ENCODE measurements around the gene PRR35.

The PRR35 gene

DNA sequence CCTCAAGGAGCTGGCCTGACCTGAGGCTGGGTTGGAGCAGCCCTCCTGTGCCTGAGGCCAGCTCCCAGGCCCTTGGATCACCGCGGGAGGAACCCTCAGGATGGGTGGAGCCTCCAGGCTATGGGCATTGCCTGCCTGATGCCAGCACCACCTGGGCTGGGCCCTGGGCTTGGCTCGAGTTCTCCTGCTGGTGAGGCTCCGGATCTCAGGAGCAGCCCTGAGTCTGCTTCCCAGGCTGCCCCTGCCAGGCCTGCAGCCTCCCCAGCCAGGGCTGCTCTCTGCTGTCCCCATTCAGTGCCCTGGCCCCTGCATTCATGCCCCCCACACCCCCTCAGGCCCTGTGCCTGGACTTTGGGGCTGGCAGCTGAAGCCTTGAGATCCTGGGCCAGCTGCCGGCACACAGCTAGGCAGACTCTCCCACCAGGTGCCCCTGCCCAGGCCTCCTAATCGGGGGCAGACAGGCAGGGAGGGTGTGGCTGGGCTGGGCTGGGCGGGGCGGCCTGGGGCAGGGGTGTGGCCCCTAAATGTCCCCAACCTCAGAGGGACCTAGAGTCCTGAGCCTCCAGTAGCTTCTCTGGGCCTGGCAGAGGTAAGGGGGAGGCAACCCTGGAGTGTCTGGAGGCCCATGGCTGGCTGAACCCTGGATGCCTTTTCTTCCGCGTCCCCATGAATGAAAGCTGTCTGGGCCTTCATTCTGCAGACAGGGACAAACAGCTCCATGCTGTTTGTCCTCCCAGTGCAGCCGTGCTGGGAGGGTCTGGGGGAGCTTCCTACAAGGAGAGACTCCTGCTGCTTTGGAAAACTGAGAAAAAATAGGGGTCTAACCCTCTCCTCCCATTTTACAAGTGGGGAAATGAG lies 8.4 kb downstream of the PRR35 start:
- no peak for DNase-seq (ENCODE audit: low read depth, low spot score)
- TF ChIP-seq SUZ12 (IDR thresholded peaks at IDR 0.05; ENCODE audit: extremely low read depth, insufficient read depth, insufficient read length): no peak
- TF ChIP-seq ZNF274 (IDR thresholded peaks at IDR 0.05; ENCODE audit: low read depth, low read length): no peak
- TF ChIP-seq YY1 (IDR thresholded peaks at IDR 0.05; ENCODE audit: insufficient read depth, insufficient read length): no peak
- H3K9ac ChIP-seq (ENCODE audit: insufficient read length, low read depth): peak overlapping the region; percentile 85
- H3K9me3 ChIP-seq (ENCODE audit: insufficient read depth, low read length): no peaks in the 10 kb centered on the region
- peaks cover 46% of the 10 kb centered on the region for H3K4me1 ChIP-seq (ENCODE audit: insufficient read depth, insufficient read length)
- no peaks in the 10 kb centered on the region for H3K27me3 ChIP-seq (ENCODE audit: insufficient read depth, insufficient read length)
- peaks cover 25% of the 10 kb centered on the region for H3K36me3 ChIP-seq (ENCODE audit: insufficient read depth, insufficient read length, low read length)
- H3K4me3 ChIP-seq (ENCODE audit: insufficient read length, low read depth): peak overlapping the region; percentile 88

DNA sequence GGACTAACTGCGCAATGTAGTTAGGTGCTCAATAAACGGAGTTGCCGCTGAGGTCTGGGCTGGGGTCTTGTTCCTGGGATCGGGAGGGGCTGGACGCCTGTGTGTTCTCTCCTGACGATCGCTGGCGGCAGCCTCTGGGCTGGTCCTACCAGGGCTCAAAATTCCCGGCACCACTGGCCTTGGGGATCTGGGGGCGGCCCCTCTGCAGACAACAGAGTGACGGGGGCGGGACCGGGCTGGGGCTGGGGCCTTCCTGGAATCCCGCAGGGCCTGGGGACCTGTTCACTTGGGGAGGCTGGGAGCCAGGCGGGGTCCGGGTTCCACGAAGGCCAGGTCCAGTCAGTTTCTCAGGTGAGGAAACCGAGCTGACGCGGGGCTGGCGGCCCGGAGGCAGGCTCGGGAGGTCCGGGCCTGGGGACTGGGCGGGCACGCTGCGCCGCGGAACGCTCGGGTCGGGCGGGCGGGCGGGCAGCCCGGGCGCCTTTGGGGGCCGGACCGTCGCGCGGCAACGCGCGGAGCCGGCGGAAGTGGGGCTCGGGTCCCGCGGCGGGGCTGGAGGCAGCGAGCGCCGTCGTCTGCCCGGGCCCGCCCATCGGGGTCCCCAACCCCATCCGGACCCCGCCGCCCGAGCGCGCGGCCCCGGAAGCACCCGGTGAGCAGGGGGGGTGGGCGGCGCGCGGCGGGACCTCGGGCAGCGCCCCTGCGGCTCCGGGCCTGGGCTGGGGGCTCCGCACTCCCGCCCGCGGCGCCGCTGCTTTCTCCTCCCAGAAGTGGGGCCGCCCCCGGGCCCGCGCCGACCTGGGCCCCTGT lies 9.5 kb downstream of the PRR35 start, which contains the start of gene PIGQ:
Gene PIGQ, plus strand, starts transcription at position 524 of the 810 bp plus-strand sequence. CDS start 4,107 bp downstream, outside the sequence.
- DNase-seq (ENCODE audit: low read depth, low spot score): no peak
- peak within 1 kb of the TSS; percentile 88 for H3K4me3 ChIP-seq (ENCODE audit: insufficient read length, low read depth)
- H3K9ac ChIP-seq (ENCODE audit: insufficient read length, low read depth): peak within 1 kb of the TSS; percentile 91
- no peaks in the 10 kb centered on the region for H3K27me3 ChIP-seq (ENCODE audit: insufficient read depth, insufficient read length)
- H3K36me3 ChIP-seq (ENCODE audit: insufficient read depth, insufficient read length, low read length): peaks cover 35% of the 10 kb centered on the region
- TF ChIP-seq ZNF274 (IDR thresholded peaks at IDR 0.05; ENCODE audit: low read depth, low read length) (no peak), YY1 (IDR thresholded peaks at IDR 0.05; ENCODE audit: insufficient read depth, insufficient read length) (no peak), SUZ12 (IDR thresholded peaks at IDR 0.05; ENCODE audit: extremely low read depth, insufficient read depth, insufficient read length) (no peak)
- peaks cover 47% of the 10 kb centered on the region for H3K4me1 ChIP-seq (ENCODE audit: insufficient read depth, insufficient read length)
- no peaks in the 10 kb centered on the region for H3K9me3 ChIP-seq (ENCODE audit: insufficient read depth, low read length)

DNA sequence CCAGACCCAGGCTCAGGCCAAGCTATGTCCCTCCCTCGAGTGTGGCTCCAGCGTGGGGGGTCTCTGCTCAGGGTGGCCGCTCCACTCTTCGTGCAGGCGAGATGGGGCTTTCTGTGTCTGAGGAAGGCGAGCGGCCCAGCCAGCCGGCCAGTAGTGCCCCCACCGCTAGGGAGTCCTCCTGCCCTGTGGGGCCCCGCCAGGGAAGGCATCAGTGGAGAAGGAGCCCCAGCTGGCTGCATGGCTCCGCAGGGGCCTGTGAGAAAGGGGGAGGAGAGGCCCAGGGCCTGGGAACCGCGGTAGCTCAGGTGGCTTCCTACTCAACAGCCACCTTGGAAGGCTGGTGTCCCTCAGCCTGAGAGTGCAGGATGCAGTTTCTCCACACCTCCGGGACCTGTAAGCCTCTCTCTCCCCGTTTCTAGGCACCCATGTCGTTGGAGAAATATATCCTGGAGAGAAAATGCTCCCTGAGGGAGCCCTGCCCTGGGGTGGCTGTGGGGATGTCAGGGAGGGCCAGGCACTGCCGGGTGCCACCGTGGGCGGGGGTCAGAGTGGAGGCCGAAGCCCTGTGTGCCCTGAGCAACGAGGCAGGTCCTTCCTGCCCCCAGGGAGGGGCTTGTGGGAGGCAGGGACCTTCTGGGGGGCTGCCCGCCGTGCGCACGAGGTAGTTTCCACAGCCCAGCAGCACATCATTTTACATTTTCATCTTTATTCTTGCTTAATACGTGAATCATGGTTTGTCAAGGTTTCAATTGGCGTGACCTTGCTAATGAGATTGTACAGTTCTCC lies 12.9 kb downstream of the PRR35 start:
- no peak for DNase-seq (ENCODE audit: low read depth, low spot score)
- H3K4me3 ChIP-seq (ENCODE audit: insufficient read length, low read depth): no peak overlapping the region
- TF ChIP-seq SUZ12 (IDR thresholded peaks at IDR 0.05; ENCODE audit: extremely low read depth, insufficient read depth, insufficient read length) (no peak), ZNF274 (IDR thresholded peaks at IDR 0.05; ENCODE audit: low read depth, low read length) (no peak), YY1 (IDR thresholded peaks at IDR 0.05; ENCODE audit: insufficient read depth, insufficient read length) (no peak)

DNA sequence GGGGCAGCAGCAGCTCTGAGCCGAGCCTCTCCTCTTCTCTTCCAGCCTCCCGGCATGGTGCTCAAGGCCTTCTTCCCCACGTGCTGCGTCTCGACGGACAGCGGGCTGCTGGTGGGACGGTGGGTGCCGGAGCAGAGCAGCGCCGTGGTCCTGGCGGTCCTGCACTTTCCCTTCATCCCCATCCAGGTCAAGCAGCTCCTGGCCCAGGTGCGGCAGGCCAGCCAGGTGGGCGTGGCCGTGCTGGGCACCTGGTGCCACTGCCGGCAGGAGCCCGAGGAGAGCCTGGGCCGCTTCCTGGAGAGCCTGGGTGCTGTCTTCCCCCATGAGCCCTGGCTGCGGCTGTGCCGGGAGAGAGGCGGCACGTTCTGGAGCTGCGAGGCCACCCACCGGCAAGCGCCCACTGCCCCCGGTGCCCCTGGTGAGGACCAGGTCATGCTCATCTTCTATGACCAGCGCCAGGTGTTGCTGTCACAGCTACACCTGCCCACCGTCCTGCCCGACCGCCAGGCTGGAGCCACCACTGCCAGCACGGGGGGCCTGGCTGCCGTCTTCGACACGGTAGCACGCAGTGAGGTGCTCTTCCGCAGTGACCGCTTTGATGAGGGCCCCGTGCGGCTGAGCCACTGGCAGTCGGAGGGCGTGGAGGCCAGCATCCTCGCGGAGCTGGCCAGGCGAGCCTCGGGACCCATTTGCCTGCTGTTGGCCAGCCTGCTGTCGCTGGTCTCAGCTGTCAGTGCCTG lies 14.0 kb downstream of the PRR35 start:
- no peaks in the 10 kb centered on the region for H3K9me3 ChIP-seq (ENCODE audit: insufficient read depth, low read length)
- H3K27me3 ChIP-seq (ENCODE audit: insufficient read depth, insufficient read length): no peaks in the 10 kb centered on the region
- no peak for DNase-seq (ENCODE audit: low read depth, low spot score)
- H3K9ac ChIP-seq (ENCODE audit: insufficient read length, low read depth): no peak overlapping the region
- H3K36me3 ChIP-seq (ENCODE audit: insufficient read depth, insufficient read length, low read length): peaks cover 63% of the 10 kb centered on the region
- peaks cover 21% of the 10 kb centered on the region for H3K4me1 ChIP-seq (ENCODE audit: insufficient read depth, insufficient read length)
- H3K4me3 ChIP-seq (ENCODE audit: insufficient read length, low read depth): no peak overlapping the region
- TF ChIP-seq ZNF274 (IDR thresholded peaks at IDR 0.05; ENCODE audit: low read depth, low read length) (no peak), SUZ12 (IDR thresholded peaks at IDR 0.05; ENCODE audit: extremely low read depth, insufficient read depth, insufficient read length) (no peak), YY1 (IDR thresholded peaks at IDR 0.05; ENCODE audit: insufficient read depth, insufficient read length) (no peak)

More for the DNA sequence above, 12.9 kb downstream of the PRR35 start:
- no peaks in the 10 kb centered on the region for H3K9me3 ChIP-seq (ENCODE audit: insufficient read depth, low read length)
- peak overlapping the region; percentile 56 for H3K9ac ChIP-seq (ENCODE audit: insufficient read length, low read depth)
- H3K4me1 ChIP-seq (ENCODE audit: insufficient read depth, insufficient read length): peaks cover 19% of the 10 kb centered on the region
- peaks cover 57% of the 10 kb centered on the region for H3K36me3 ChIP-seq (ENCODE audit: insufficient read depth, insufficient read length, low read length)
- H3K27me3 ChIP-seq (ENCODE audit: insufficient read depth, insufficient read length): no peaks in the 10 kb centered on the region

DNA sequence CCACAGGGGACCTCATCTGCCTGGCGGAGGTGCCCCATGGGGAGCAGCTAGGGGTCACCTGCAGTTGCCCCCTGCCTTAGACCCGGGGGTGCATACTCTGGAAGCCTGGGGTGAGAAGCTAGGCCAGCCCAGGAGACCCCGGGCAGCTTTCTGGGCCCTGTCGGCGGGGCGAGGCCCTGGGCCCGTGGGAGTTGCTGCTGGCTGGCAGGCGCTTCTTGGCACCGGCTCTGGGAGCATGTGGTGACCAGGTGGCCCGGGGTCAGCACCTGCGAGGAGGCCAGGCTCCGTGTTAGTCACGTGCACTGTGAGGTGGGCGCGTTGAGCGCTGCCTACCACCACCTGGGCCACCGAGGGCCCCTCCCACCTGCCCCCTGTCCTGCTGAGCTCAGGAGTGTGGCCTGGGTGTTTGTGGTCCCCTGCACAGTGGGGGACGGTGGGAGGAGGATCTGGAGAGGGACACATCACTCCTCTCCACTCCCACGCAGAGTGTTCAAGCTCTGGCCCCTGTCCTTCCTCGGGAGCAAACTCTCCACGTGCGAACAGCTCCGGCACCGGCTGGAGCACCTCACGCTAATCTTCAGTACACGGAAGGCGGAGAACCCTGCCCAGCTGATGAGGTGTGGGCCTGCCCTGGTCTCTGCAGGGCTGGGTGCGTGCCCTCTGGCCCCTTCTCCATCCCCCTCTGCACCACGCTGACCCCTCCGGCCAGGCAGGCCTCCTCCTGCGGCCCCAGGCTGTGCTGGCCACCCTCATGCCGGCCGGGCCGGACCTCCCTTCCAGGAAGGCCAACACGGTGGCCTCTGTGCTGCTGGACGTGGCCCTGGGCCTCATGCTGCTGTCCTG lies 15.4 kb downstream of the PRR35 start:
- DNase-seq (ENCODE audit: low read depth, low spot score): no peak
- no peaks in the 10 kb centered on the region for H3K27me3 ChIP-seq (ENCODE audit: insufficient read depth, insufficient read length)
- TF ChIP-seq YY1 (IDR thresholded peaks at IDR 0.05; ENCODE audit: insufficient read depth, insufficient read length) (no peak), SUZ12 (IDR thresholded peaks at IDR 0.05; ENCODE audit: extremely low read depth, insufficient read depth, insufficient read length) (no peak), ZNF274 (IDR thresholded peaks at IDR 0.05; ENCODE audit: low read depth, low read length) (no peak)
- peaks cover 20% of the 10 kb centered on the region for H3K4me1 ChIP-seq (ENCODE audit: insufficient read depth, insufficient read length)
- H3K9me3 ChIP-seq (ENCODE audit: insufficient read depth, low read length): no peaks in the 10 kb centered on the region
- H3K4me3 ChIP-seq (ENCODE audit: insufficient read length, low read depth): no peak overlapping the region
- H3K9ac ChIP-seq (ENCODE audit: insufficient read length, low read depth): peak overlapping the region; percentile 61
- H3K36me3 ChIP-seq (ENCODE audit: insufficient read depth, insufficient read length, low read length): peaks cover 68% of the 10 kb centered on the region
